Epidermal melanocyte (primary cell): Measurements from ENCODE around the gene MFSD1.

ENCODE experiments used
- DNase-seq: peaks from one replicate; pipeline ENCODE4 v3.0.0; 2011; ENCODE audit warnings: low spot score; ENCODE audit not compliant: insufficient read length

The MFSD1 gene

GRCh38 chr3:158801696-158802408 lies at the start of gene MFSD1:
Gene MFSD1 (plus strand): TSS chr3:158802054. CDS start chr3:158802153, 99 bp downstream.
- DNase-seq: peak; percentile 72

GRCh38 chr3:158753854-158754253 lies 48.0 kb upstream of the MFSD1 start:
- DNase-seq: no peak

- DNase-seq: no peak
These were observed 46.4 kb upstream of the MFSD1 start for GRCh38 chr3:158755421-158755820.

GRCh38 chr3:158761350-158761749 lies 40.5 kb upstream of the MFSD1 start:
- no peak for DNase-seq

- DNase-seq: no peak
These were observed 39.2 kb upstream of the MFSD1 start for GRCh38 chr3:158762701-158763100.

GRCh38 chr3:158763421-158763820 lies 38.4 kb upstream of the MFSD1 start:
- no peak for DNase-seq

- DNase-seq: no peak
These were observed 36.2 kb upstream of the MFSD1 start for GRCh38 chr3:158765518-158766205.

- no peak for DNase-seq
These were observed 35.5 kb upstream of the MFSD1 start for GRCh38 chr3:158766364-158766763.

GRCh38 chr3:158768361-158768787 lies 33.5 kb upstream of the MFSD1 start:
- peak; percentile 28 for DNase-seq

- DNase-seq: peak; percentile 85
These were observed 32.8 kb upstream of the MFSD1 start for GRCh38 chr3:158768881-158769543.

GRCh38 chr3:158769549-158769948 lies 32.3 kb upstream of the MFSD1 start:
- DNase-seq: no peak

GRCh38 chr3:158769952-158770740 lies 31.7 kb upstream of the MFSD1 start:
- no peak for DNase-seq

- DNase-seq: no peak
These were observed 31.0 kb upstream of the MFSD1 start for GRCh38 chr3:158770741-158771350.

- no peak for DNase-seq
These were observed 30.3 kb upstream of the MFSD1 start for GRCh38 chr3:158771577-158771976.

GRCh38 chr3:158771982-158772381 lies 29.9 kb upstream of the MFSD1 start:
- no peak for DNase-seq

GRCh38 chr3:158773166-158773565 lies 28.7 kb upstream of the MFSD1 start:
- no peak for DNase-seq

GRCh38 chr3:158773845-158774830 lies 27.7 kb upstream of the MFSD1 start:
- DNase-seq: no peak

GRCh38 chr3:158774965-158775364 lies 26.9 kb upstream of the MFSD1 start:
- DNase-seq: no peak

GRCh38 chr3:158775426-158776410 lies 26.1 kb upstream of the MFSD1 start:
- no peak for DNase-seq
